ENCODE data around the gene GNPTG.

DNA sequence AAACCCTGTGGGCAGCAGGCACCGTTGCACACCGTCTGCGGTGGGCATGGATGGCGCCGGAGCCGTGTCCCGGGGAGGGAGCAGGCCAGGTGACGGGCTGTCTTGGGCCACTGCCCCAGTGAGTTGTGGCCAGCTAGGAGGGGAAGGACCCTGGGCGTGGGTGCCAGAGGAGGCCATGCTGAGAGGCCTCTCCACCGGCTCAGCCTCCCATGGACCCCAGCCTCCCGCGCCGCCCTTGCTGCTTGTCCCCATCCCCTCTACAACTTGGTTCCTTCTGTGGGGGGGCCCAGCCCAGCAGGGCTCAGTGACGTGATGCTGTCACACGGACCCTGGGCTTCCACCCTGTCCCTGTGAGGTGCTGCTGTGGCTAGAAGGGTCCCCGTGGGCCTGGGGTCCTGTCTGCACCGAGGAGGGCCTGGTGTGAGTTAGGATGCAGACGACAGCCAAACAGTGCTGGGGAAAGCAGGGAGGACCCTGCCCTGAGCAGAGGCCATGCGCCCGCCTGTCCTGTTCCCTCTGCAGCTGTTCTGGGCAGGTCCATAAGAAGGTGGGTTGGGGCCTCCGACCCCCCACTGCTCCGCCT, 31.0 kb upstream of the GNPTG start:
- TF ChIP-seq CTCF (IDR thresholded peaks at IDR 0.05) = no peak
- no peak for TF ChIP-seq ZFX (IDR thresholded peaks at IDR 0.05; ENCODE audit: borderline replicate concordance)
